ENCODE data around the gene PARVB. TPM values are rescaled to one million over a fixed set of nuclear protein-coding genes. Genes with fewer than 3 reads are reported as not detected.

The PARVB gene
- total RNA-seq, 1 donor from 2014 or later: 12.7 TPM

- Mint-ChIP-seq H3K27me3 (ENCODE audit: insufficient read depth, low read depth) (peaks cover 5% of the 10 kb centered on the region), H3K4me3 (no peak overlapping the region), H3K27ac (no peak overlapping the region), H3K9me3 (no peaks in the 10 kb centered on the region), H3K4me1 (peaks cover 3% of the 10 kb centered on the region), H3K36me3 (no peaks in the 10 kb centered on the region)
- Histone ChIP-seq H3K4me1 (no peaks in the 10 kb centered on the region), H3K79me2 (ENCODE audit: low read depth) (no peaks in the 10 kb centered on the region), H3K4me2 (no peak overlapping the region), H3K27ac (no peak overlapping the region), H3K36me3 (no peaks in the 10 kb centered on the region), H4K20me1 (ENCODE audit: low read depth) (no peaks in the 10 kb centered on the region), H3F3A (ENCODE audit: low read depth) (no peaks in the 10 kb centered on the region), H3K9ac (no peak overlapping the region), H3K4me3 (no peak overlapping the region), H3K9me3 (ENCODE audit: low read depth) (no peaks in the 10 kb centered on the region), H3K27me3 (no peaks in the 10 kb centered on the region), H2AFZ (replicated peaks) (no peak overlapping the region)
- DNase-seq (ENCODE audit: low spot score): no peak
- TF ChIP-seq EZH2 (IDR thresholded peaks at IDR 0.05) (no peak), CTCF (IDR thresholded peaks at IDR 0.05) (no peak), EZH2phosphoT487 (IDR thresholded peaks at IDR 0.05) (no peak)
Measured at GRCh38 chr22:44203203-44203602, 179.1 kb downstream of the PARVB start.

- Histone ChIP-seq H4K20me1 (ENCODE audit: low read depth) (no peaks in the 10 kb centered on the region), H3K4me3 (no peak overlapping the region), H3K4me2 (no peak overlapping the region), H3F3A (ENCODE audit: low read depth) (no peaks in the 10 kb centered on the region), H3K36me3 (no peaks in the 10 kb centered on the region), H3K4me1 (no peaks in the 10 kb centered on the region), H3K9me3 (ENCODE audit: low read depth) (no peaks in the 10 kb centered on the region), H3K9ac (no peak overlapping the region), H3K27ac (no peak overlapping the region), H2AFZ (replicated peaks) (no peak overlapping the region), H3K27me3 (no peaks in the 10 kb centered on the region), H3K79me2 (ENCODE audit: low read depth) (no peaks in the 10 kb centered on the region)
- H3K9me3 Mint-ChIP-seq: peaks cover 5% of the 10 kb centered on the region
- H3K27me3 Mint-ChIP-seq (ENCODE audit: insufficient read depth, low read depth): peaks cover 5% of the 10 kb centered on the region
- no peaks in the 10 kb centered on the region for H3K36me3 Mint-ChIP-seq
- no peak for TF ChIP-seq EZH2 (IDR thresholded peaks at IDR 0.05)
- no peak for TF ChIP-seq EZH2phosphoT487 (IDR thresholded peaks at IDR 0.05)
- no peak for TF ChIP-seq CTCF (IDR thresholded peaks at IDR 0.05)
- H3K27ac Mint-ChIP-seq: no peak overlapping the region
- no peak overlapping the region for H3K4me3 Mint-ChIP-seq
- H3K4me1 Mint-ChIP-seq: no peaks in the 10 kb centered on the region
- no peak for DNase-seq (ENCODE audit: low spot score)
Measured at GRCh38 chr22:44204739-44205515, 180.8 kb downstream of the PARVB start.

GRCh38 chr22:44205516-44206329 lies 181.6 kb downstream of the PARVB start:
- no peaks in the 10 kb centered on the region for H3F3A ChIP-seq (ENCODE audit: low read depth)
- no peak overlapping the region for H2AFZ ChIP-seq (replicated peaks)
- H3K4me2 ChIP-seq: no peak overlapping the region
- H4K20me1 ChIP-seq (ENCODE audit: low read depth): no peaks in the 10 kb centered on the region
- H3K4me1 ChIP-seq: no peaks in the 10 kb centered on the region
- peaks cover 4% of the 10 kb centered on the region for H3K27me3 Mint-ChIP-seq (ENCODE audit: insufficient read depth, low read depth)
- H3K27ac ChIP-seq: no peak overlapping the region
- no peak overlapping the region for H3K9ac ChIP-seq
- no peak overlapping the region for H3K27ac Mint-ChIP-seq
- H3K4me3 Mint-ChIP-seq: no peak overlapping the region
- no peak overlapping the region for H3K4me3 ChIP-seq
- DNase-seq (ENCODE audit: low spot score): no peak
- H3K27me3 ChIP-seq: no peaks in the 10 kb centered on the region
- H3K79me2 ChIP-seq (ENCODE audit: low read depth): no peaks in the 10 kb centered on the region
- peaks cover 8% of the 10 kb centered on the region for H3K9me3 Mint-ChIP-seq
- no peaks in the 10 kb centered on the region for H3K36me3 ChIP-seq
- H3K9me3 ChIP-seq (ENCODE audit: low read depth): no peaks in the 10 kb centered on the region
- TF ChIP-seq EZH2phosphoT487 (IDR thresholded peaks at IDR 0.05) (no peak), EZH2 (IDR thresholded peaks at IDR 0.05) (no peak), CTCF (IDR thresholded peaks at IDR 0.05) (no peak)
- H3K36me3 Mint-ChIP-seq: no peaks in the 10 kb centered on the region
- no peaks in the 10 kb centered on the region for H3K4me1 Mint-ChIP-seq

Data from neural progenitor cell (in vitro differentiated cells).